ENCODE data around the gene ARSG. TPM values are rescaled to one million over a fixed set of nuclear protein-coding genes. Genes with fewer than 3 reads are reported as not detected.

ARSG gene
- total and polyA plus RNA-seq, 2 donors (not counting 3 experiments of a cell fraction or from before 2014, with no cell fraction given): 3.9 to 7.0 TPM

GRCh38 chr17:68433911-68434508 lies 142.7 kb downstream of the ARSG start:
- no peak for FAIRE-seq
- Histone ChIP-seq H3K9ac (replicated peaks; ENCODE audit: extremely low read depth, insufficient read depth, low read length) (no peak overlapping the region), H3K9me1 (replicated peaks; ENCODE audit: control insufficient read depth, extremely low read depth, insufficient read depth, low read length) (no peaks in the 10 kb centered on the region), H4K20me1 (replicated peaks; ENCODE audit: control insufficient read depth, extremely low read depth, insufficient read depth, low read length) (no peaks in the 10 kb centered on the region), H3K27me3 (ENCODE audit: control insufficient read depth in 2 of 2, insufficient read depth in 2 of 2, low read length in 2 of 2) (no peaks in the 10 kb centered on the region), H3K79me2 (ENCODE audit: control insufficient read depth, insufficient read depth, low read length) (no peaks in the 10 kb centered on the region), H3K27ac (ENCODE audit: insufficient read depth, low read depth, low read length) (no peak overlapping the region), H3K36me3 (ENCODE audit: control insufficient read depth in 2 of 2, extremely low read depth in 1 of 2, insufficient read depth in 2 of 2, low read length in 2 of 2) (peaks cover 13 to 47% of the 10 kb centered on the region in 2 experiments), H3K9me3 (replicated peaks; ENCODE audit: control insufficient read depth, insufficient read depth, low read length) (no peaks in the 10 kb centered on the region), H3K4me3 (replicated peaks in 1 of 3; ENCODE audit: insufficient read depth in 1 of 3, low read depth in 1 of 3, low read length in 3 of 3) (no peak overlapping the region), H2AFZ (ENCODE audit: low read depth, low read length) (no peak overlapping the region), H3K4me2 (ENCODE audit: insufficient read depth, low read length) (no peak overlapping the region), H3K4me1 (ENCODE audit: control insufficient read depth, extremely low read depth, insufficient read depth, low read length) (peaks cover 17% of the 10 kb centered on the region)
- TF ChIP-seq POLR2AphosphoS5 (IDR thresholded peaks at IDR 0.05; ENCODE audit: insufficient read depth, low read depth, low read length) (no peak), FOS (IDR thresholded peaks at IDR 0.05; ENCODE audit: borderline replicate concordance, insufficient read depth, low read length) (no peak), EZH2 (IDR thresholded peaks at IDR 0.05; ENCODE audit: borderline replicate concordance, low read depth, low read length, severe bottlenecking) (no peak), GATA2 (IDR thresholded peaks at IDR 0.05; ENCODE audit: insufficient read depth, insufficient read length, low read depth, low read length) (no peak), JUN (IDR thresholded peaks at IDR 0.05; ENCODE audit: borderline replicate concordance, insufficient read depth, insufficient read length, low read depth) (no peak), MYC (IDR thresholded peaks at IDR 0.05; ENCODE audit: low read depth, low read length) (no peak), CTCF (IDR thresholded peaks at IDR 0.05; ENCODE audit: extremely low read depth in 1 of 2, insufficient read depth in 1 of 2, low read depth in 1 of 2, low read length in 2 of 2) (no peak)
- no peak for DNase-seq (ENCODE audit: low read depth, low spot score)
- no TSS peak for BruUV-seq (replicated peaks)
- ChIA-PET POLR2A (interaction anchor here (0.5 kb wide), 1 partner anchor 455 kb away, joined by 4 read pairs; no protein-coding TSS in a partner anchor), CTCF (no interaction called here)
- intact Hi-C loops (cut with micrococcal nuclease): no loop called here
- dilution Hi-C loops (cut with MboI; ENCODE audit: extremely low pct_ligation_motif_present, low sequenced_read_pairs): no loop called here
